ENCODE results near the gene CDS2.

GRCh38 chr20:5192570-5193431 is 66.0 kb downstream of the CDS2 start:
- TF ChIP-seq CTCF (conservative IDR thresholded peaks at IDR 0.05; ENCODE audit: low read depth in 2 of 2) (no peak), POLR2AphosphoS5 (IDR thresholded peaks at IDR 0.05; ENCODE audit: low read depth) (no peak), CREB1 (CRISPR knock-in tag; IDR thresholded peaks at IDR 0.05; ENCODE audit: low read depth) (no peak), EZH2 (IDR thresholded peaks at IDR 0.05; ENCODE audit: low read depth, unreplicated experiment) (no peak), REST (IDR thresholded peaks at IDR 0.05; ENCODE audit: unreplicated experiment) (no peak), ZNF462 (CRISPR knock-in tag; IDR thresholded peaks at IDR 0.05) (no peak), EZH2phosphoT487 (IDR thresholded peaks at IDR 0.05; ENCODE audit: unreplicated experiment) (no peak), ZNF331 (CRISPR knock-in tag; IDR thresholded peaks at IDR 0.05; ENCODE audit: low read depth) (no peak), JUNB (IDR thresholded peaks at IDR 0.05; ENCODE audit: unreplicated experiment) (no peak), ZNF114 (CRISPR knock-in tag; IDR thresholded peaks at IDR 0.05) (no peak), ETS1 (IDR thresholded peaks at IDR 0.05) (no peak), NANOG (IDR thresholded peaks at IDR 0.05; ENCODE audit: borderline replicate concordance) (no peak)
